ENCODE data around the gene S1PR4. TPM values are rescaled to one million over a fixed set of nuclear protein-coding genes. Genes with fewer than 3 reads are reported as not detected.

The S1PR4 gene
- total and polyA plus RNA-seq, 9 of the 15 experiments (the other 6 are each of a cell fraction or from before 2014, with no cell fraction given), result 0.27 TPM; not detected in 8

DNA sequence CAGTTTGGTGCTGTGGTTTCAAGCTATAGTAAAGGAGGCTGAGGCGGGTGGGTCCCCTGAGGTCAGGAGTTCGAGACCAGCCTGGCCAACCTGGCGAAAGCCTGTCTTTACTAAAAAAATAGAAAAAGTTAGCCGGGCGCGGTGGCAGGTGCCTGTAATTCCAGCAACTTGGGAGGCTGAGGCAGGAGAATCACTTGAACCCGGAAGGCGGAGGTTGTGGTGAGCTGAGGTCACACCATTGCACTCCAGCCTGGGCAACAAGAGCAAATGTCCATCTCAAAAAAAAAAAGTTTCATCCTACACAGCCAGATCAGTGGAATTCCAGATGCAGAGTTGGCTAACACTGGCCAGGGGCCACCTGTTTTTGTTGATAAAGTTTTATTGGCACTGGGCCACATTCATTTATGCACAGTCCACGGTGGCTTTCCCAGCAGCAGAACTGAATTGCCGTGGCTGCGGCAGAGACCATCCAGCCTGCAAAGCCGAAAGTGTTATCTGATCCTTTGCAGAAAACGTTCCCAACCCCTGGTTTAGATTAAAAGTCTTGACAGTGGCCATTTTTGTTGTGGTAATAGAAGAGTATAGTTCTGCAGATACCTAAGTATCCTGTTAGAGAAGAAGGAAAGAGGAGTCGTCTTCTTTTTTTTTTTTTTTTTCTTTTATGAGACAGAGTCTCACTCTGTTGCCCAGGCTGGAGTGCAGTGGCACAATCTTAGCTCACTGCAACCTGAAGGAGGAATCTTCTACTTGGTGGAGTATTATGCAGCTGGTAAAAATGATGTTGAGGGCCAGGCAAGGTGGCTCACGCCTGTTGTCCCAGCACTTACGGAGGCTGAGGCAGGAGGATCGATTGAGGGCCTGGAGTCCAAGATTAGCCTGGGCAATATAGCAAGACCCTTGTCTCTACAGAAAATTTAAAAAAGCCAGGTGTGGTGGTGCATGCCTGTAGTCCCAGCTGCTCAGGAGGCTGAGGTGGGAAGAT, 15.8 kb downstream of the S1PR4 start (continued):
- TF ChIP-seq, protein P1, sequence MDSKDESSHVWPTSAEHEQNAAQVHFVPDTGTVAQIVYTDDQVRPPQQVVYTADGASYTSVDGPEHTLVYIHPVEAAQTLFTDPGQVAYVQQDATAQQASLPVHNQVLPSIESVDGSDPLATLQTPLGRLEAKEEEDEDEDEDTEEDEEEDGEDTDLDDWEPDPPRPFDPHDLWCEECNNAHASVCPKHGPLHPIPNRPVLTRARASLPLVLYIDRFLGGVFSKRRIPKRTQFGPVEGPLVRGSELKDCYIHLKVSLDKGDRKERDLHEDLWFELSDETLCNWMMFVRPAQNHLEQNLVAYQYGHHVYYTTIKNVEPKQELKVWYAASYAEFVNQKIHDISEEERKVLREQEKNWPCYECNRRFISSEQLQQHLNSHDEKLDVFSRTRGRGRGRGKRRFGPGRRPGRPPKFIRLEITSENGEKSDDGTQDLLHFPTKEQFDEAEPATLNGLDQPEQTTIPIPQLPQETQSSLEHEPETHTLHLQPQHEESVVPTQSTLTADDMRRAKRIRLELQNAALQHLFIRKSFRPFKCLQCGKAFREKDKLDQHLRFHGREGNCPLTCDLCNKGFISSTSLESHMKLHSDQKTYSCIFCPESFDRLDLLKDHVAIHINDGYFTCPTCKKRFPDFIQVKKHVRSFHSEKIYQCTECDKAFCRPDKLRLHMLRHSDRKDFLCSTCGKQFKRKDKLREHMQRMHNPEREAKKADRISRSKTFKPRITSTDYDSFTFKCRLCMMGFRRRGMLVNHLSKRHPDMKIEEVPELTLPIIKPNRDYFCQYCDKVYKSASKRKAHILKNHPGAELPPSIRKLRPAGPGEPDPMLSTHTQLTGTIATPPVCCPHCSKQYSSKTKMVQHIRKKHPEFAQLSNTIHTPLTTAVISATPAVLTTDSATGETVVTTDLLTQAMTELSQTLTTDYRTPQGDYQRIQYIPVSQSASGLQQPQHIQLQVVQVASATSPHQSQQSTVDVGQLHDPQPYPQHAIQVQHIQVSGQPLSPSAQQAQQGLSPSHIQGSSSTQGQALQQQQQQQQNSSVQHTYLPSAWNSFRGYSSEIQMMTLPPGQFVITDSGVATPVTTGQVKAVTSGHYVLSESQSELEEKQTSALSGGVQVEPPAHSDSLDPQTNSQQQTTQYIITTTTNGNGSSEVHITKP (IDR thresholded peaks at IDR 0.05; ENCODE audit: partially characterized antibody), result peak; percentile 67
- TF ChIP-seq ESRRA (IDR thresholded peaks at IDR 0.05; ENCODE audit: borderline replicate concordance, low read depth) (0 out of 2 replicates have a peak, but pooled peaks have one; percentile 8), ZBTB7A (IDR thresholded peaks at IDR 0.05; ENCODE audit: borderline replicate concordance, control insufficient read depth, low read depth, low read length) (no peak), MXI1 (IDR thresholded peaks at IDR 0.05; ENCODE audit: low read depth, low read length) (no peak), CC2D1A (IDR thresholded peaks at IDR 0.05) (peak; percentile 40; the same call in 1 of the 2 replicates), ATF7 (IDR thresholded peaks at IDR 0.05) (peak; percentile 49), SRSF1 (IDR thresholded peaks at IDR 0.05; ENCODE audit: low read depth, low read length) (no peak), ZNF79 (CRISPR knock-in tag; IDR thresholded peaks at IDR 0.05; ENCODE audit: low read depth) (no peak), FOSL1 (tag; conservative IDR thresholded peaks at IDR 0.05) (no peak), FOXP1 (CRISPR knock-in tag; IDR thresholded peaks at IDR 0.05) (no peak), HNRNPL (IDR thresholded peaks at IDR 0.05; ENCODE audit: low read depth, low read length) (no peak), MCM3 (IDR thresholded peaks at IDR 0.05) (no peak), FOS (IDR thresholded peaks at IDR 0.05; ENCODE audit: extremely low read depth, insufficient read length) (no peak), DIDO1 (tag; IDR thresholded peaks at IDR 0.05; ENCODE audit: low read depth) (no peak), CBX2 (IDR thresholded peaks at IDR 0.05; ENCODE audit: insufficient read depth, low read length, poor library complexity, severe bottlenecking) (no peak), SOX6 (IDR thresholded peaks at IDR 0.05) (peak; percentile 72), ZNF444 (CRISPR knock-in tag; IDR thresholded peaks at IDR 0.05) (no peak), SIN3B (IDR thresholded peaks at IDR 0.05; ENCODE audit: low read depth) (no peak), ZNF282 (CRISPR knock-in tag; IDR thresholded peaks at IDR 0.05) (no peak)
- TF ChIP-seq, protein P2, sequence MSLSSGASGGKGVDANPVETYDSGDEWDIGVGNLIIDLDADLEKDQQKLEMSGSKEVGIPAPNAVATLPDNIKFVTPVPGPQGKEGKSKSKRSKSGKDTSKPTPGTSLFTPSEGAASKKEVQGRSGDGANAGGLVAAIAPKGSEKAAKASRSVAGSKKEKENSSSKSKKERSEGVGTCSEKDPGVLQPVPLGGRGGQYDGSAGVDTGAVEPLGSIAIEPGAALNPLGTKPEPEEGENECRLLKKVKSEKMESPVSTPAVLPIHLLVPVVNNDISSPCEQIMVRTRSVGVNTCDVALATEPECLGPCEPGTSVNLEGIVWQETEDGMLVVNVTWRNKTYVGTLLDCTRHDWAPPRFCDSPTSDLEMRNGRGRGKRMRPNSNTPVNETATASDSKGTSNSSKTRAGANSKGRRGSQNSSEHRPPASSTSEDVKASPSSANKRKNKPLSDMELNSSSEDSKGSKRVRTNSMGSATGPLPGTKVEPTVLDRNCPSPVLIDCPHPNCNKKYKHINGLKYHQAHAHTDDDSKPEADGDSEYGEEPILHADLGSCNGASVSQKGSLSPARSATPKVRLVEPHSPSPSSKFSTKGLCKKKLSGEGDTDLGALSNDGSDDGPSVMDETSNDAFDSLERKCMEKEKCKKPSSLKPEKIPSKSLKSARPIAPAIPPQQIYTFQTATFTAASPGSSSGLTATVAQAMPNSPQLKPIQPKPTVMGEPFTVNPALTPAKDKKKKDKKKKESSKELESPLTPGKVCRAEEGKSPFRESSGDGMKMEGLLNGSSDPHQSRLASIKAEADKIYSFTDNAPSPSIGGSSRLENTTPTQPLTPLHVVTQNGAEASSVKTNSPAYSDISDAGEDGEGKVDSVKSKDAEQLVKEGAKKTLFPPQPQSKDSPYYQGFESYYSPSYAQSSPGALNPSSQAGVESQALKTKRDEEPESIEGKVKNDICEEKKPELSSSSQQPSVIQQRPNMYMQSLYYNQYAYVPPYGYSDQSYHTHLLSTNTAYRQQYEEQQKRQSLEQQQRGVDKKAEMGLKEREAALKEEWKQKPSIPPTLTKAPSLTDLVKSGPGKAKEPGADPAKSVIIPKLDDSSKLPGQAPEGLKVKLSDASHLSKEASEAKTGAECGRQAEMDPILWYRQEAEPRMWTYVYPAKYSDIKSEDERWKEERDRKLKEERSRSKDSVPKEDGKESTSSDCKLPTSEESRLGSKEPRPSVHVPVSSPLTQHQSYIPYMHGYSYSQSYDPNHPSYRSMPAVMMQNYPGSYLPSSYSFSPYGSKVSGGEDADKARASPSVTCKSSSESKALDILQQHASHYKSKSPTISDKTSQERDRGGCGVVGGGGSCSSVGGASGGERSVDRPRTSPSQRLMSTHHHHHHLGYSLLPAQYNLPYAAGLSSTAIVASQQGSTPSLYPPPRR (CRISPR knock-in tag; IDR thresholded peaks at IDR 0.05; ENCODE audit: borderline replicate concordance), result no peak

Data from K562 (cell line).